Measurements from ENCODE around the gene DEPDC5. TPM values are rescaled to one million over a fixed set of nuclear protein-coding genes. Genes with fewer than 3 reads are reported as not detected.

DEPDC5 gene
- total and polyA plus RNA-seq, 2 experiments from 2014 or later: 6.3 to 7.6 TPM

- no peaks in the 10 kb centered on the region for H4K20me1 ChIP-seq (ENCODE audit: insufficient read depth)
- H3K9me2 ChIP-seq (ENCODE audit: insufficient read depth): no peaks in the 10 kb centered on the region
- H3K27me3 ChIP-seq (replicated peaks; ENCODE audit: insufficient read depth): no peaks in the 10 kb centered on the region
- H3K4me2 ChIP-seq (ENCODE audit: unreplicated experiment): no peak overlapping the region
- H3K9ac ChIP-seq: no peak overlapping the region
- WGBS, 2 experiments (ENCODE audit: low coverage in 1 of 2, low lambda C conversion rate in 2 of 2, missing lambda C conversion rate in 2 of 2): 93 to 95% methylated on average over 10 of the region's 10 CpGs
- H3K79me2 ChIP-seq (ENCODE audit: insufficient read depth): no peaks in the 10 kb centered on the region
- DNase-seq: no peak
- no peak overlapping the region for H3K27ac ChIP-seq
- no peak overlapping the region for H3K4me3 ChIP-seq
- H3K9me3 ChIP-seq (ENCODE audit: low read depth): no peaks in the 10 kb centered on the region
- H3K36me3 ChIP-seq (ENCODE audit: low read depth): no peaks in the 10 kb centered on the region
- no peak overlapping the region for H2AFZ ChIP-seq
- no peaks in the 10 kb centered on the region for H3K4me1 ChIP-seq (ENCODE audit: insufficient read depth)
- TF ChIP-seq EZH2 (IDR thresholded peaks at IDR 0.05; ENCODE audit: insufficient read depth, poor library complexity, severe bottlenecking): no peak
- in situ Hi-C loops (cut with MboI): no loop called here
- H3F3A ChIP-seq (ENCODE audit: insufficient read depth): no peaks in the 10 kb centered on the region
These were observed 151.5 kb downstream of the DEPDC5 start for GRCh38 chr22:31905356-31905755.

GRCh38 chr22:31906086-31906485, 152.3 kb downstream of the DEPDC5 start:
- DNase-seq: no peak
- Histone ChIP-seq H4K20me1 (ENCODE audit: insufficient read depth) (no peaks in the 10 kb centered on the region), H2AFZ (no peak overlapping the region), H3K79me2 (ENCODE audit: insufficient read depth) (no peaks in the 10 kb centered on the region), H3K27ac (no peak overlapping the region), H3F3A (ENCODE audit: insufficient read depth) (no peaks in the 10 kb centered on the region), H3K36me3 (ENCODE audit: low read depth) (no peaks in the 10 kb centered on the region), H3K9me3 (ENCODE audit: low read depth) (no peaks in the 10 kb centered on the region), H3K9ac (no peak overlapping the region), H3K4me2 (ENCODE audit: unreplicated experiment) (no peak overlapping the region), H3K9me2 (ENCODE audit: insufficient read depth) (no peaks in the 10 kb centered on the region), H3K4me3 (no peak overlapping the region), H3K4me1 (ENCODE audit: insufficient read depth) (no peaks in the 10 kb centered on the region), H3K27me3 (replicated peaks; ENCODE audit: insufficient read depth) (no peaks in the 10 kb centered on the region)
- in situ Hi-C loops (cut with MboI): no loop called here
- no peak for TF ChIP-seq EZH2phosphoT487 (IDR thresholded peaks at IDR 0.05; ENCODE audit: insufficient read depth, low read depth)
- no peak for TF ChIP-seq EZH2 (IDR thresholded peaks at IDR 0.05; ENCODE audit: insufficient read depth, poor library complexity, severe bottlenecking)
- WGBS, 2 experiments (ENCODE audit: low coverage in 1 of 2, low lambda C conversion rate in 2 of 2, missing lambda C conversion rate in 2 of 2): 96 to 98% methylated on average over 16 of the region's 16 CpGs

GRCh38 chr22:31906569-31906968, 152.8 kb downstream of the DEPDC5 start:
- Histone ChIP-seq H3K4me2 (ENCODE audit: unreplicated experiment) (no peak overlapping the region), H3K79me2 (ENCODE audit: insufficient read depth) (no peaks in the 10 kb centered on the region), H3K4me3 (no peak overlapping the region), H3K9ac (no peak overlapping the region), H3K9me2 (ENCODE audit: insufficient read depth) (no peaks in the 10 kb centered on the region), H3K36me3 (ENCODE audit: low read depth) (no peaks in the 10 kb centered on the region), H3K9me3 (ENCODE audit: low read depth) (no peaks in the 10 kb centered on the region), H2AFZ (no peak overlapping the region), H3K4me1 (ENCODE audit: insufficient read depth) (no peaks in the 10 kb centered on the region), H3K27ac (no peak overlapping the region), H3F3A (ENCODE audit: insufficient read depth) (no peaks in the 10 kb centered on the region), H4K20me1 (ENCODE audit: insufficient read depth) (no peaks in the 10 kb centered on the region), H3K27me3 (replicated peaks; ENCODE audit: insufficient read depth) (no peaks in the 10 kb centered on the region)
- no peak for TF ChIP-seq EZH2phosphoT487 (IDR thresholded peaks at IDR 0.05; ENCODE audit: insufficient read depth, low read depth)
- TF ChIP-seq EZH2 (IDR thresholded peaks at IDR 0.05; ENCODE audit: insufficient read depth, poor library complexity, severe bottlenecking): no peak
- in situ Hi-C loops (cut with MboI): no loop called here
- WGBS, 2 experiments (ENCODE audit: low coverage in 1 of 2, low lambda C conversion rate in 2 of 2, missing lambda C conversion rate in 2 of 2): 78 to 82% methylated on average over 5 of the region's 5 CpGs
- no peak for DNase-seq

GRCh38 chr22:31909977-31910376, 156.2 kb downstream of the DEPDC5 start:
- H3K9me2 ChIP-seq (ENCODE audit: insufficient read depth): no peaks in the 10 kb centered on the region
- WGBS, 2 experiments (ENCODE audit: low coverage in 1 of 2, low lambda C conversion rate in 2 of 2, missing lambda C conversion rate in 2 of 2): 96 to 97% methylated on average over 5 of the region's 5 CpGs
- H3K79me2 ChIP-seq (ENCODE audit: insufficient read depth): no peaks in the 10 kb centered on the region
- H2AFZ ChIP-seq: no peak overlapping the region
- in situ Hi-C loops (cut with MboI): no loop called here
- no peak for TF ChIP-seq EZH2phosphoT487 (IDR thresholded peaks at IDR 0.05; ENCODE audit: insufficient read depth, low read depth)
- no peak for TF ChIP-seq EZH2 (IDR thresholded peaks at IDR 0.05; ENCODE audit: insufficient read depth, poor library complexity, severe bottlenecking)
- no peak for DNase-seq
- no peaks in the 10 kb centered on the region for H3K9me3 ChIP-seq (ENCODE audit: low read depth)
- no peaks in the 10 kb centered on the region for H3K27me3 ChIP-seq (replicated peaks; ENCODE audit: insufficient read depth)
- no peak overlapping the region for H3K4me2 ChIP-seq (ENCODE audit: unreplicated experiment)
- no peak overlapping the region for H3K9ac ChIP-seq
- no peaks in the 10 kb centered on the region for H3F3A ChIP-seq (ENCODE audit: insufficient read depth)
- no peak overlapping the region for H3K4me3 ChIP-seq
- no peaks in the 10 kb centered on the region for H3K36me3 ChIP-seq (ENCODE audit: low read depth)
- no peaks in the 10 kb centered on the region for H3K4me1 ChIP-seq (ENCODE audit: insufficient read depth)
- H3K27ac ChIP-seq: no peak overlapping the region
- H4K20me1 ChIP-seq (ENCODE audit: insufficient read depth): no peaks in the 10 kb centered on the region

Data from GM23248 (cell line).